Endothelial cell (in vitro differentiated cells): ENCODE results near the gene KDM1B. TPM values are rescaled to one million over a fixed set of nuclear protein-coding genes. Genes with fewer than 3 reads are reported as not detected.

Source experiments
- DNase-seq: peaks from one replicate; pipeline ENCODE4 v3.0.0; 2021; ENCODE audit warnings: low spot score
- H3K27ac Mint-ChIP-seq: one replicate; pipeline ENCODE4 v1.8.0; 2021; ENCODE audit warnings: mixed read lengths, inconsistent platforms; ENCODE audit not compliant: unreplicated experiment
- H3K27me3 Mint-ChIP-seq: one replicate; pipeline ENCODE4 v1.8.0; 2021; ENCODE audit warnings: mild to moderate bottlenecking, moderate library complexity, mixed read lengths, inconsistent platforms; ENCODE audit not compliant: unreplicated experiment
- H3K36me3 Mint-ChIP-seq: one replicate; pipeline ENCODE4 v1.8.0; 2021; ENCODE audit warnings: mild to moderate bottlenecking, low read depth, mixed read lengths, inconsistent platforms; ENCODE audit not compliant: unreplicated experiment
- H3K4me1 Mint-ChIP-seq: one replicate; pipeline ENCODE4 v1.8.0; 2021; ENCODE audit warnings: mild to moderate bottlenecking, mixed read lengths, inconsistent platforms; ENCODE audit not compliant: unreplicated experiment
- H3K4me3 Mint-ChIP-seq: one replicate; pipeline ENCODE4 v1.8.0; 2021; ENCODE audit warnings: mild to moderate bottlenecking, mixed read lengths, inconsistent platforms; ENCODE audit not compliant: unreplicated experiment
- H3K9me3 Mint-ChIP-seq: one replicate; pipeline ENCODE4 v1.8.0; 2021; ENCODE audit warnings: mixed read lengths, inconsistent platforms; ENCODE audit not compliant: unreplicated experiment
- total RNA-seq: library from RNA; stranded (reverse); fragmentation: NEBNext Ultra II Directional; extraction: Animal tissue kit (Norgen Biotek cat#: 25700); gene quantifications from one replicate; pipeline ENCODE4 v1.2.1, GENCODE V29; 2021; ENCODE audit not compliant: unreplicated experiment
- TF ChIP-seq, protein P1 (sequence below): fragments of 200-600 bp; sonication (generic); IDR thresholded peaks from one replicate; pipeline ENCODE4 v1.5.0; 2021; ENCODE audit warnings: antibody characterized with exemption; ENCODE audit not compliant: unreplicated experiment

Gene KDM1B
- total RNA-seq, 1 donor from 2014 or later: 14.9 TPM

DNA sequence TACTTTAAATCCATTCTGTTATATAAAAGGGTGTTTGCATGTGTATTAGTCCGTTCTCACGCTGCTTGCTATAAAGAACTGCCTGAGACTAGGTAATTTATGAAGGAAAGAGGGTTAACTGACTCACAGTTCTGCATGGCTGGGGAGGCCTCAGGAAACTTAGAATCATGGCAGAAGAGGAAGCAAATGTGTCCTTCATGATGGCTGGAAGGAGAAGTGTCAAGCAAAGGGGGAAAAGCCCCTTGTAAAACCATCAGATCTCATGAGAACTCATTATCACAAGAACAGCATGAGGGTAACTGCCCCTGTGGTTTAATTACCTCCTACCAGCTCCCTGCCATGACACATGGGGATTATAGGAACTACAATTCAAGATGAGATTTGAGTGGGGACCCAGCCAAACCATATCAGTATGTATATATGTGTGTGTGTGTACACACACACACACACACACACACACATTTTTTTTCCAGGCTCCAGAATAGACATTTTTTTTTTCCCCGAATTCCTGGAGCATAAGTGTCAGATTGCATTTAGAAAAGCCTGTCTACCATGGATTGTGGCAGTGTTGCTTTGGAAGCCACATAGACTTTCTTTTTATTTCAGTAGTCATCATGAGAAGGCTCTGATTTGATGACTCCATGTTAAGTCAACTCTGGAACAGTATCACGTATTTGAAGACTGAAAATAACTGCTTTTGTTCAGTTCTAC is 31.5 kb downstream of the KDM1B start:
- Mint-ChIP-seq H3K4me1 (peaks cover 16% of the 10 kb centered on the region), H3K27me3 (no peaks in the 10 kb centered on the region), H3K27ac (no peak overlapping the region), H3K36me3 (no peaks in the 10 kb centered on the region), H3K4me3 (no peak overlapping the region), H3K9me3 (no peaks in the 10 kb centered on the region)
- no peak for DNase-seq
- TF ChIP-seq, protein P1, sequence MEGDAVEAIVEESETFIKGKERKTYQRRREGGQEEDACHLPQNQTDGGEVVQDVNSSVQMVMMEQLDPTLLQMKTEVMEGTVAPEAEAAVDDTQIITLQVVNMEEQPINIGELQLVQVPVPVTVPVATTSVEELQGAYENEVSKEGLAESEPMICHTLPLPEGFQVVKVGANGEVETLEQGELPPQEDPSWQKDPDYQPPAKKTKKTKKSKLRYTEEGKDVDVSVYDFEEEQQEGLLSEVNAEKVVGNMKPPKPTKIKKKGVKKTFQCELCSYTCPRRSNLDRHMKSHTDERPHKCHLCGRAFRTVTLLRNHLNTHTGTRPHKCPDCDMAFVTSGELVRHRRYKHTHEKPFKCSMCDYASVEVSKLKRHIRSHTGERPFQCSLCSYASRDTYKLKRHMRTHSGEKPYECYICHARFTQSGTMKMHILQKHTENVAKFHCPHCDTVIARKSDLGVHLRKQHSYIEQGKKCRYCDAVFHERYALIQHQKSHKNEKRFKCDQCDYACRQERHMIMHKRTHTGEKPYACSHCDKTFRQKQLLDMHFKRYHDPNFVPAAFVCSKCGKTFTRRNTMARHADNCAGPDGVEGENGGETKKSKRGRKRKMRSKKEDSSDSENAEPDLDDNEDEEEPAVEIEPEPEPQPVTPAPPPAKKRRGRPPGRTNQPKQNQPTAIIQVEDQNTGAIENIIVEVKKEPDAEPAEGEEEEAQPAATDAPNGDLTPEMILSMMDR: no peak

DNA sequence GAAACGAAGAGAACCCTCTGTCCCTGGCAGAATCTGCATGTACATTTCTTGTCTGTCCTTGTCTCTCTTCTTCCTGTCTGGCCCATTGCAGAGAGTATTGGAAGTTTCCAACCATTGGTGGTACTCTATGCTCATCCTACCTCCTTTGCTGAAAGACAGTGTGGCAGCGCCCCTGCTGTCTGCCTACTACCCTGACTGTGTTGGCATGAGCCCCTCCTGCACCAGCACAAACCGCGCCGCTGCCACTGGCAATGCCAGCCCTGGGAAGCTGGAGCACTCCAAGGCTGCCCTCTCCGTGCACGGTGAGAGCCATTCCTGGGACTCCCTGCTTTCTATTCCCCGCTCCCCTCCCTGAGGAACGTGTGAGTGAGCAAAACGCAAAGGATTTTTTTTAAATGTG is 32.5 kb downstream of the KDM1B start:
- TF ChIP-seq, protein P1: no peak
- no peak for DNase-seq
- H3K27me3 Mint-ChIP-seq: no peaks in the 10 kb centered on the region
- H3K4me1 Mint-ChIP-seq: peaks cover 16% of the 10 kb centered on the region
- H3K27ac Mint-ChIP-seq: no peak overlapping the region
- H3K9me3 Mint-ChIP-seq: no peaks in the 10 kb centered on the region
- H3K36me3 Mint-ChIP-seq: no peaks in the 10 kb centered on the region
- no peak overlapping the region for H3K4me3 Mint-ChIP-seq

DNA sequence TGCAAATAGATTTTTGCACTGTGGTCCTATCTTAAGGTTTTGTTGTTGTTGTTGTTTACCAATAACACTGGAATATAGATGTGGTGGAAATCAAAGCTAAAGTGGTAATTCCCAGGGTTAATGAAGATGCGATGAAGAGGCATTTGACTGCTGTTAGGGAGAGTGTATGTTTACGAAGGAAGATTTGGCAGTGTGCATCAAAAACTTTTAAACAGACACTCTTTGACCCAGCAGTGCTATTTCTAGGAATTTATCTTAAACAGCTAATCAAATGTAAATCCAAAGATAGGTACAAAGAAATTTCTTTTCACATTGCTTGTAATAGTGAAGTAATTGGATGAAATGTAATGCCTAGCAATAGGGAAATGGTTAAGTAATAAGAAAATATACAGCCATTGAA is 34.0 kb downstream of the KDM1B start:
- DNase-seq: no peak
- peaks cover 14% of the 10 kb centered on the region for H3K4me1 Mint-ChIP-seq
- TF ChIP-seq, protein P1: no peak
- H3K4me3 Mint-ChIP-seq: no peak overlapping the region
- no peaks in the 10 kb centered on the region for H3K27me3 Mint-ChIP-seq
- no peaks in the 10 kb centered on the region for H3K9me3 Mint-ChIP-seq
- H3K27ac Mint-ChIP-seq: no peak overlapping the region
- H3K36me3 Mint-ChIP-seq: no peaks in the 10 kb centered on the region

DNA sequence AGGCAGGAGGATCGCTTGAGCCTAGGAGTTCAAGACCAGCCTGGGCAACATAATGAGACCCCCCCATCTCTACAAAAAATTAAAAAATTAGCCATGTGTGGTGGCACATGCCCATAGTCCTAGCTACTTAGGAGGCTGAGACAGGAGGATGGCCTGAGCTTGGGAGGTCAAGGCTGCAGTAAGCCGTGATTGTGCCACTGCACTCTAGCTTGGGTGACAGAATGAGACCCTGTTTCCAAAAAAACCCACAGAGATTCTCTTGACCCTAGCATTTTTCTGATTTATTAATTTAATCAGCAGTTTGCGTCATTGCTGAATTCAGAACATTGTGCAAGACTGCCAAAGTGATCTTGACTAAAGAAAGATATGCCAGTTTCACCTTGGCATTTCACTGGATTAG is 36.8 kb downstream of the KDM1B start:
- TF ChIP-seq, protein P1: no peak
- Mint-ChIP-seq H3K36me3 (no peaks in the 10 kb centered on the region), H3K9me3 (no peaks in the 10 kb centered on the region), H3K4me1 (peaks cover 11% of the 10 kb centered on the region), H3K27me3 (no peaks in the 10 kb centered on the region), H3K27ac (no peak overlapping the region), H3K4me3 (no peak overlapping the region)
- no peak for DNase-seq

DNA sequence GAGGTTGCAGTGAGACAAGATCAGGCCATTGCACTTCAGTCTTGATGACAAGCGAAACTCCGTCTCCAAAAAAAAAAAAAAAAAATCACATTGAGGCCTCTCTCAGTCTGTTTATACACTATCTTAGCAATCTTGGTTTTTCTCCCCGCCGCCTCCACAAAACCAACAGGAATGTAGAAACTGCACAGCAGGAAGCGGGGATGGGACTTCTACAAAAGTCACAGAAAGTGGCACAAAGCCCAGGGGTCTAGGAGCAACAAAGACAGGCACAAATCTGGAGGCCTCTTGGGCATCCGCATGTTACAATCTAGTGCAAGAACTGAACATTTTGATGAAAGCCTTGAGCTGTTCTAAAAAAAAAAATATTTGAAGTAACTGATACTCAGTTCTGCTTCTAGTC is 48.6 kb downstream of the KDM1B start:
- peaks cover 19% of the 10 kb centered on the region for H3K36me3 Mint-ChIP-seq
- TF ChIP-seq, protein P1: no peak
- no peaks in the 10 kb centered on the region for H3K27me3 Mint-ChIP-seq
- DNase-seq: no peak
- H3K27ac Mint-ChIP-seq: no peak overlapping the region
- H3K9me3 Mint-ChIP-seq: no peaks in the 10 kb centered on the region
- H3K4me3 Mint-ChIP-seq: no peak overlapping the region
- H3K4me1 Mint-ChIP-seq: no peaks in the 10 kb centered on the region
